ENCODE results near the gene EIF4A2. TPM values are rescaled to one million over a fixed set of nuclear protein-coding genes. Genes with fewer than 3 reads are reported as not detected.

The EIF4A2 gene
- total RNA-seq, 1 donor from 2014 or later = 260 TPM

GRCh38 chr3:186824430-186825139, 41.2 kb downstream of the EIF4A2 start:
- Mint-ChIP-seq H3K27me3 (ENCODE audit: unreplicated experiment) (peaks cover 13% of the 10 kb centered on the region), H3K4me3 (ENCODE audit: unreplicated experiment) (no peak overlapping the region), H3K4me1 (ENCODE audit: unreplicated experiment) (peaks cover 14% of the 10 kb centered on the region), H3K9me3 (ENCODE audit: unreplicated experiment) (no peaks in the 10 kb centered on the region), H3K27ac (ENCODE audit: unreplicated experiment) (no peak overlapping the region), H3K36me3 (ENCODE audit: low read depth, unreplicated experiment) (no peaks in the 10 kb centered on the region)
- no peak for TF ChIP-seq CTCF (IDR thresholded peaks at IDR 0.05; ENCODE audit: unreplicated experiment)
- no peak for DNase-seq (ENCODE audit: low spot score)

- Mint-ChIP-seq H3K9me3 (ENCODE audit: unreplicated experiment) (no peaks in the 10 kb centered on the region), H3K36me3 (ENCODE audit: low read depth, unreplicated experiment) (no peaks in the 10 kb centered on the region), H3K27ac (ENCODE audit: unreplicated experiment) (no peak overlapping the region), H3K4me1 (ENCODE audit: unreplicated experiment) (peaks cover 14% of the 10 kb centered on the region), H3K4me3 (ENCODE audit: unreplicated experiment) (no peak overlapping the region), H3K27me3 (ENCODE audit: unreplicated experiment) (peaks cover 13% of the 10 kb centered on the region)
- DNase-seq (ENCODE audit: low spot score) = peak; percentile 22
- TF ChIP-seq CTCF (IDR thresholded peaks at IDR 0.05; ENCODE audit: unreplicated experiment) = no peak
Measured at GRCh38 chr3:186825294-186825821, 42.0 kb downstream of the EIF4A2 start.

DNA sequence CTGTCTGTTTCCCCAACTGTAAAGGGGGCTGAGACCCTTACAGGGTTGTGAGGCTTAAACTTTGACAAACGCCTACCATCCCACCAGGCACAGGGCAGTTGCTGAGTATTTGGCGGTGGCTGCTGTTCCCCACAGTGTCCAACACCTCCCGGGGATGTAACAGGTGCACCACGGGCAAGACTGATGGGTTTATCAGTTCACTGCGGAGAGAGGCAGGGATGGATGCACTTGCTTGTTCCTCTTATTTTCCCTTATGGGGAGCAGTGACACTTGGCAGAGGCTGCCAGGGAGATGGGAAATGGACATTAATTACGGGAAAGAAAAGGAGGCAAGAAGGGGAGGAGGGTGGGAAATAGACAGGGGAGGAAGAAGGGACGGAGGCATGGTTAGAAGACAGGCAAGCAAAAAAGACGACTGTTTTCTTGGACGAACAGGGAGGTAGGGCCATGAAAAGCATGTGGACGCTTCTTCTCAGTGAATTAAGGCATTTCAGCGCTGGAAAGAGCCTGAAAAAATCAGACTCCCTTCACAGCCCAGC, 42.6 kb downstream of the EIF4A2 start:
- Mint-ChIP-seq H3K4me3 (ENCODE audit: unreplicated experiment) (no peak overlapping the region), H3K4me1 (ENCODE audit: unreplicated experiment) (peaks cover 14% of the 10 kb centered on the region), H3K27ac (ENCODE audit: unreplicated experiment) (no peak overlapping the region), H3K9me3 (ENCODE audit: unreplicated experiment) (no peaks in the 10 kb centered on the region), H3K27me3 (ENCODE audit: unreplicated experiment) (peaks cover 13% of the 10 kb centered on the region), H3K36me3 (ENCODE audit: low read depth, unreplicated experiment) (no peaks in the 10 kb centered on the region)
- TF ChIP-seq CTCF (IDR thresholded peaks at IDR 0.05; ENCODE audit: unreplicated experiment) = no peak
- DNase-seq (ENCODE audit: low spot score) = no peak

DNA sequence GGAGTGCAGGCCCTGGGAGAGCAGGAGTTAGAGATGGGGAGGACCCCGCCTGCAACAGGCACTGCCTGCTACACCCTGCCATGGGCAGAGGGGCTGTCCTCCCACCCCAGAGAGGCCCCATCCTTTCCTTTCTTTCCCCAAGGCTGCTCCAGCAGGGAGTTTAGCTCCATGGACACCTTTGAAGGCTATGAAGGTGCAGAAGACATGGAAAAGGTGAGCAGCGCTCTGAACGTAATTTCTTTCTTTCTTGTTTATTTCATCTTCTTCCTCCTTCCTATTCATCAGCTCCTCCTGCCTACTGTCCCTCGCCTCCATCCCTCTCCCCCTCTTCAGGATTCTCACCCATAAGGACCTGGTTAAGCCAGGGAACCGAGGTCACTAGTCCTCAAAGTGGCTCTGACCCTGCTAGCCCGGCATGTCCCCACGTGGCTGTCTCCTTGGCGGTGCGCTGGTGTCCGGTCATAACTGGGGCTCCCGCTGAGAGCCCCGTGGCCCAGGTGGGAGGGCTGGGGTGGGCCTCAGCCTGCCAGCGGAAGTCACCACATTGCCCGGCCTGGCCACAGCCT, 43.1 kb downstream of the EIF4A2 start:
- no peak for DNase-seq (ENCODE audit: low spot score)
- H3K9me3 Mint-ChIP-seq (ENCODE audit: unreplicated experiment) = no peaks in the 10 kb centered on the region

More for the DNA sequence above, 43.1 kb downstream of the EIF4A2 start:
- H3K4me3 Mint-ChIP-seq (ENCODE audit: unreplicated experiment) = peak overlapping the region; percentile 47
- H3K4me1 Mint-ChIP-seq (ENCODE audit: unreplicated experiment) = peaks cover 14% of the 10 kb centered on the region
- no peak overlapping the region for H3K27ac Mint-ChIP-seq (ENCODE audit: unreplicated experiment)
- H3K27me3 Mint-ChIP-seq (ENCODE audit: unreplicated experiment) = peaks cover 13% of the 10 kb centered on the region
- no peak for TF ChIP-seq CTCF (IDR thresholded peaks at IDR 0.05; ENCODE audit: unreplicated experiment)
- H3K36me3 Mint-ChIP-seq (ENCODE audit: low read depth, unreplicated experiment) = no peaks in the 10 kb centered on the region

Data from endothelial cell (in vitro differentiated cells).